Gastroesophageal sphincter (tissue), 4 donors: ENCODE results near the gene CNIH4. TPM values are rescaled to one million over a fixed set of nuclear protein-coding genes. Genes with fewer than 3 reads are reported as not detected.
A peak's percentile ranks its signal among the peaks of the same experiment; 100 is the strongest.

Source experiments
- ATAC-seq: fragments of 150-250 bp; one replicate; pipeline ENCODE4 v1.9.1; 2016; ENCODE audit warnings: mild to moderate bottlenecking, moderate library complexity
- H3K27ac ChIP-seq, 4 donors: fragments of 200-600 bp; sonication (generic) in 3 of 4; 1 replicate in 3 of 4; 2 replicates in 1 of 4; pipeline ENCODE4 v1.5.1; 2016 to 2019
- H3K27me3 ChIP-seq: fragments of 200-600 bp; sonication (generic); one replicate; pipeline ENCODE4 v1.5.1; 2019
- H3K36me3 ChIP-seq, 2 donors: fragments of 200-600 bp; sonication (generic); one replicate each; pipeline ENCODE4 v1.5.1; 2019; ENCODE audit warnings: control low read depth in 1 of 2
- H3K4me1 ChIP-seq, 3 donors: fragments of 200-600 bp; sonication (generic); 1 replicate in 2 of 3; 2 replicates in 1 of 3; pipeline ENCODE4 v1.5.1; 2016 to 2019; ENCODE audit warnings: control low read depth in 2 of 3
- H3K4me3 ChIP-seq, 2 donors: fragments of 200-600 bp; sonication (generic); one replicate each; pipeline ENCODE4 v1.5.1; 2019; ENCODE audit warnings: mild to moderate bottlenecking in 1 of 2, moderate library complexity in 1 of 2
- H3K9me3 ChIP-seq, 3 donors: fragments of 200-600 bp; sonication (generic); one replicate each; pipeline ENCODE4 v1.5.1; 2017 to 2019; ENCODE audit warnings: control low read depth in 2 of 3
- CTCF ChIP-seq, 4 experiments: fragments of 200-600 bp in 2 of 4; fragments of 450-650 bp in 2 of 4; sonication (generic) in 1 of 4; IDR thresholded peaks; one replicate each; pipeline ENCODE4 v1.5.1; 2017 to 2019; ENCODE audit warnings: antibody characterized with exemption in 4 of 4, mild to moderate bottlenecking in 2 of 4, moderate library complexity in 2 of 4
- EP300 ChIP-seq: sonication (generic); formaldehyde crosslinking; IDR thresholded peaks from one replicate; pipeline ENCODE4 v1.6.1; 2017; ENCODE audit warnings: antibody characterized with exemption, mild to moderate bottlenecking
- POLR2A ChIP-seq, 2 donors: fragments of 450-650 bp; IDR thresholded peaks; one replicate each; pipeline ENCODE4 v1.6.1; 2017; ENCODE audit warnings: antibody characterized with exemption in 2 of 2, mild to moderate bottlenecking in 2 of 2, moderate library complexity in 1 of 2
- POLR2AphosphoS5 ChIP-seq: sonication (generic); formaldehyde crosslinking; IDR thresholded peaks from one replicate; pipeline ENCODE4 v1.6.1; 2017; ENCODE audit warnings: antibody characterized with exemption
- WGBS, 2 donors: methylation state at CpG; one replicate each; pipeline ENCODE4 v1.1.5; 2018; ENCODE audit warnings: low coverage in 1 of 2; 5-methylcytosine and 5-hydroxymethylcytosine counted together
- total RNA-seq, 4 donors: library from RNA; depleted of rRNA; stranded (reverse); fragments of >200 nt; gene quantifications; one replicate each; pipeline ENCODE4 v1.1.0, GENCODE V29; 2016

CNIH4 gene
- total RNA-seq, 4 donors from 2014 or later, result 35.3 to 63.4 (median 41.5) TPM

- no peaks in the 10 kb centered on the region for H3K36me3 ChIP-seq
- peaks cover 4 to 32% (median 18%) of the 10 kb centered on the region in 3 donors for H3K4me1 ChIP-seq
- H3K27me3 ChIP-seq, result no peaks in the 10 kb centered on the region
- H3K27ac ChIP-seq, result peak overlapping the region in 2 of 4 donors; percentile 90 to 91
- no peaks in the 10 kb centered on the region for H3K9me3 ChIP-seq
- TF ChIP-seq EP300 (no peak), POLR2AphosphoS5 (no peak), POLR2A (IDR thresholded peaks at IDR 0.05) (no peak), CTCF (IDR thresholded peaks at IDR 0.05) (no peak)
- WGBS, 2 donors, result 100% methylated on average over 2 of the region's 2 CpGs; no CpG with 5 or more reads in 1 of the 2 donors
- no peak for ATAC-seq
- no peak overlapping the region for H3K4me3 ChIP-seq
These were observed 25.4 kb upstream of the CNIH4 start for GRCh38 chr1:224331326-224331725.

- no peak overlapping the region for H3K27ac ChIP-seq
- H3K4me3 ChIP-seq, result no peak overlapping the region
- H3K27me3 ChIP-seq, result no peaks in the 10 kb centered on the region
- no peak for ATAC-seq
- H3K36me3 ChIP-seq, result no peaks in the 10 kb centered on the region
- peaks cover 4 to 32% (median 18%) of the 10 kb centered on the region in 3 donors for H3K4me1 ChIP-seq
- TF ChIP-seq POLR2A (IDR thresholded peaks at IDR 0.05) (no peak), POLR2AphosphoS5 (no peak), CTCF (IDR thresholded peaks at IDR 0.05) (no peak), EP300 (no peak)
- 94 to 100% methylated on average over 2 of the region's 2 CpGs for whole genome bisulfite sequencing, 2 donors
- H3K9me3 ChIP-seq, result no peaks in the 10 kb centered on the region
These were observed 24.9 kb upstream of the CNIH4 start for GRCh38 chr1:224331824-224332223.

- 10 to 13% methylated on average over 3 of the region's 3 CpGs for WGBS, 2 donors
- no peaks in the 10 kb centered on the region for H3K36me3 ChIP-seq
- H3K9me3 ChIP-seq, result no peaks in the 10 kb centered on the region
- H3K4me3 ChIP-seq, result no peak overlapping the region
- no peak overlapping the region for H3K27ac ChIP-seq
- H3K27me3 ChIP-seq, result no peaks in the 10 kb centered on the region
- TF ChIP-seq POLR2A (IDR thresholded peaks at IDR 0.05) (no peak), CTCF (IDR thresholded peaks at IDR 0.05) (peak; percentile 49 to 76 (median 69)), EP300 (no peak)
- no peak for ATAC-seq
- H3K4me1 ChIP-seq, result peaks cover 4 to 22% (median 15%) of the 10 kb centered on the region in 3 donors
These were observed 23.3 kb upstream of the CNIH4 start for GRCh38 chr1:224333309-224333926.

GRCh38 chr1:224333939-224334786, 22.5 kb upstream of the CNIH4 start:
- Histone ChIP-seq H3K27me3 (peaks cover 6% of the 10 kb centered on the region), H3K4me1 (peaks cover 0 to 14% (median 8%) of the 10 kb centered on the region in 3 donors), H3K4me3 (no peak overlapping the region), H3K27ac (no peak overlapping the region), H3K9me3 (no peaks in the 10 kb centered on the region), H3K36me3 (no peaks in the 10 kb centered on the region)
- ATAC-seq, result no peak
- TF ChIP-seq CTCF (IDR thresholded peaks at IDR 0.05) (no peak), POLR2AphosphoS5 (no peak), POLR2A (IDR thresholded peaks at IDR 0.05) (no peak), EP300 (no peak)
- WGBS, 2 donors, result 32 to 37% methylated on average over 4 to 5 of the region's 5 CpGs
